ENCODE results near the gene BPIFA3.

DNA sequence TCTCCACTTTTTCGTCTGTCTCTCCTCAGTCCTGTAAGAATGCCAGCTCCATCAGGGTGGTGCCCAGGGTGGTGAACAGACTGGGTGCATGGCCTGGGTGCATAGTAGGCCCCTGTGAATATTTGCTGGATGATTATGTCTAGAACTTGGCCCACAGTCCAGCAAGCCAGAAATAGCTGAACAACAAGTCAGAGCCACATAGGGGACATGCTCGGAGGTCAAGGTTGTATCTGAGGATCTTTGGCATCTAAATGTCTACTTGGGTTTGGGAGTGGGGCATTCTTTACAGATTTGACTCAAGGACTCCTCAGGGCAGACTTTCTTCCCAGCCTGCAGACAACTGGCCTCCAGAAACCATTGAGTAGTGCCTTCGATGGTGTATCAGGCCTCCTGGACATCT, 18.1 kb upstream of the BPIFA3 start:
- TF ChIP-seq, protein P1, sequence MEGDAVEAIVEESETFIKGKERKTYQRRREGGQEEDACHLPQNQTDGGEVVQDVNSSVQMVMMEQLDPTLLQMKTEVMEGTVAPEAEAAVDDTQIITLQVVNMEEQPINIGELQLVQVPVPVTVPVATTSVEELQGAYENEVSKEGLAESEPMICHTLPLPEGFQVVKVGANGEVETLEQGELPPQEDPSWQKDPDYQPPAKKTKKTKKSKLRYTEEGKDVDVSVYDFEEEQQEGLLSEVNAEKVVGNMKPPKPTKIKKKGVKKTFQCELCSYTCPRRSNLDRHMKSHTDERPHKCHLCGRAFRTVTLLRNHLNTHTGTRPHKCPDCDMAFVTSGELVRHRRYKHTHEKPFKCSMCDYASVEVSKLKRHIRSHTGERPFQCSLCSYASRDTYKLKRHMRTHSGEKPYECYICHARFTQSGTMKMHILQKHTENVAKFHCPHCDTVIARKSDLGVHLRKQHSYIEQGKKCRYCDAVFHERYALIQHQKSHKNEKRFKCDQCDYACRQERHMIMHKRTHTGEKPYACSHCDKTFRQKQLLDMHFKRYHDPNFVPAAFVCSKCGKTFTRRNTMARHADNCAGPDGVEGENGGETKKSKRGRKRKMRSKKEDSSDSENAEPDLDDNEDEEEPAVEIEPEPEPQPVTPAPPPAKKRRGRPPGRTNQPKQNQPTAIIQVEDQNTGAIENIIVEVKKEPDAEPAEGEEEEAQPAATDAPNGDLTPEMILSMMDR (conservative IDR thresholded peaks at IDR 0.05 in 1 of 2, IDR thresholded peaks at IDR 0.05 in 1 of 2; ENCODE audit: low read depth in 1 of 2, low read length in 2 of 2), result no peak
- TF ChIP-seq EZH2 (IDR thresholded peaks at IDR 0.05; ENCODE audit: low read length, missing control alignments), result no peak
